H1 (cell line): ENCODE results near the gene LFNG. TPM values are rescaled to one million over a fixed set of nuclear protein-coding genes. Genes with fewer than 3 reads are reported as not detected.

Source experiments
- CTCF ChIA-PET: fragments of 300-600 bp; sonication (Branson Sonifier 250); formaldehyde crosslinking; loops from one replicate; lab custom pipeline; 2021; ENCODE audit not compliant: partially characterized antibody; lab: Charles Lee
- POLR2A ChIA-PET: fragments of 300-600 bp; sonication (Branson Sonifier 250); formaldehyde crosslinking; loops from one replicate; lab custom pipeline; 2021; ENCODE audit warnings: inconsistent platforms; ENCODE audit not compliant: partially characterized antibody; lab: Charles Lee
- DNase-seq, 2 experiments: peaks; one replicate each; pipeline versions ENCODE4 v3.0.0 to v3.0.0-alpha.2; 2010 to 2022; ENCODE audit warnings: low spot score in 2 of 2, low read depth in 1 of 2, mixed read lengths in 1 of 2
- FAIRE-seq: peaks from 2 replicates; lab custom pipeline; 2011; peaks lifted over from hg19 to GRCh38; lab: Jason Lieb, UNC
- H2AFZ ChIP-seq: 2 replicates; pipeline ENCODE4 v1.8.1; 2012; ENCODE audit warnings: low read length, inconsistent platforms
- H2AK5ac ChIP-seq: 2 replicates; pipeline ENCODE4 v1.6.1; 2013; ENCODE audit warnings: low read depth, low read length
- H2BK120ac ChIP-seq: replicated peaks from 2 replicates; pipeline ENCODE3; 2013; ENCODE audit warnings: low read depth, low read length, inconsistent platforms
- H2BK12ac ChIP-seq: 2 replicates; pipeline ENCODE4 v1.6.1; 2013; ENCODE audit warnings: low read depth, low read length
- H2BK15ac ChIP-seq: 2 replicates; pipeline ENCODE4 v1.6.1; 2013; ENCODE audit warnings: low read length
- H2BK20ac ChIP-seq: 2 replicates; pipeline ENCODE4 v1.6.1; 2013; ENCODE audit warnings: low read length
- H2BK5ac ChIP-seq: 2 replicates; pipeline ENCODE4 v1.6.1; 2013; ENCODE audit warnings: low read depth, low read length
- H3K14ac ChIP-seq: 2 replicates; pipeline ENCODE4 v1.6.1; 2013; ENCODE audit warnings: inconsistent platforms; ENCODE audit not compliant: insufficient read length
- H3K18ac ChIP-seq: 2 replicates; pipeline ENCODE4 v1.6.1; 2013; ENCODE audit warnings: low read length; ENCODE audit errors: extremely low read depth
- H3K23ac ChIP-seq: 2 replicates; pipeline ENCODE4 v1.6.1; 2013; ENCODE audit warnings: inconsistent platforms; ENCODE audit not compliant: insufficient read length
- H3K23me2 ChIP-seq: 2 replicates; pipeline ENCODE4 v1.6.1; 2013; ENCODE audit warnings: low read depth, low read length
- H3K27ac ChIP-seq: 2 replicates; pipeline ENCODE4 v1.6.1; 2011; ENCODE audit warnings: low read depth, low read length, inconsistent platforms
- H3K27me3 ChIP-seq, 4 experiments: replicated peaks in 1 of 4; 1 replicate in 1 of 4; 2 replicates in 3 of 4; pipeline versions ENCODE4 v1.6.1 to v1.8.1; 2011 to 2013; ENCODE audit warnings: low read length in 3 of 4, mild to moderate bottlenecking in 3 of 4, inconsistent platforms in 2 of 4, mixed read lengths in 2 of 4, moderate library complexity in 1 of 4; ENCODE audit not compliant: control insufficient read depth in 3 of 4, insufficient read depth in 3 of 4; ENCODE audit errors: extremely low read depth in 1 of 4
- H3K36me3 ChIP-seq, 4 experiments: 2 replicates each; pipeline versions ENCODE4 v1.6.1 to v1.8.1; 2011 to 2013; ENCODE audit warnings: mild to moderate bottlenecking in 4 of 4, low read length in 3 of 4, moderate library complexity in 2 of 4, control low read depth in 1 of 4, inconsistent platforms in 1 of 4; ENCODE audit not compliant: insufficient read depth in 4 of 4, control insufficient read depth in 2 of 4
- H3K4ac ChIP-seq: replicated peaks from 2 replicates; pipeline ENCODE3; 2013; ENCODE audit warnings: low read length, low read depth, mixed read lengths, inconsistent platforms; ENCODE audit not compliant: insufficient read length
- H3K4me1 ChIP-seq, 4 experiments: replicated peaks in 1 of 4; 1 replicate in 1 of 4; 2 replicates in 3 of 4; pipeline versions ENCODE4 v1.6.1 to v1.8.1; 2011 to 2013; ENCODE audit warnings: low read length in 3 of 4, inconsistent platforms in 2 of 4, mixed read lengths in 1 of 4; ENCODE audit not compliant: insufficient read depth in 4 of 4, control insufficient read depth in 3 of 4
- H3K4me2 ChIP-seq, 2 experiments: 2 replicates each; pipeline versions ENCODE4 v1.6.1 to v1.8.1; 2011 to 2013; ENCODE audit warnings: low read depth in 2 of 2, low read length in 2 of 2, control low read depth in 1 of 2, inconsistent platforms in 1 of 2, mild to moderate bottlenecking in 1 of 2; ENCODE audit not compliant: insufficient read depth in 1 of 2
- H3K4me3 ChIP-seq, 4 experiments: fragments of 200-600, 300-600 bp in 1 of 4; sonication (generic), shearing (Covaris generic), sonication (Bioruptor Twin) in 1 of 4; 2 replicates each; pipeline versions ENCODE4 v1.5.1 to v1.8.1; 2011 to 2016; ENCODE audit warnings: low read length in 4 of 4, low read depth in 3 of 4, control low read depth in 2 of 4, inconsistent platforms in 2 of 4, mild to moderate bottlenecking in 2 of 4, mixed read lengths in 1 of 4, moderate library complexity in 1 of 4; ENCODE audit not compliant: insufficient read depth in 2 of 4; ENCODE audit errors: extremely low read depth in 1 of 4
- H3K56ac ChIP-seq: replicated peaks from 2 replicates; pipeline ENCODE3; 2013; ENCODE audit warnings: low read depth, mild to moderate bottlenecking, mixed read lengths, low read length, inconsistent platforms; ENCODE audit not compliant: insufficient read length
- H3K79me1 ChIP-seq: 2 replicates; pipeline ENCODE4 v1.6.1; 2013; ENCODE audit warnings: low read depth, low read length, control low read depth
- H3K79me2 ChIP-seq, 2 experiments: 2 replicates each; pipeline versions ENCODE4 v1.6.1 to v1.8.1; 2012 to 2013; ENCODE audit warnings: low read length in 2 of 2, mild to moderate bottlenecking in 2 of 2, inconsistent platforms in 1 of 2; ENCODE audit not compliant: insufficient read depth in 2 of 2, control insufficient read depth in 1 of 2
- H3K9ac ChIP-seq, 4 experiments: replicated peaks in 1 of 4; 1 replicate in 1 of 4; 2 replicates in 3 of 4; pipeline versions ENCODE4 v1.6.1 to v1.8.1; 2011 to 2013; ENCODE audit warnings: low read depth in 3 of 4, low read length in 3 of 4, control low read depth in 2 of 4, mild to moderate bottlenecking in 2 of 4, moderate library complexity in 2 of 4, inconsistent platforms in 1 of 4; ENCODE audit errors: extremely low read depth in 1 of 4
- H3K9me3 ChIP-seq, 2 experiments: 2 replicates each; pipeline versions ENCODE4 v1.6.1 to v1.8.1; 2012 to 2013; ENCODE audit warnings: mild to moderate bottlenecking in 2 of 2, moderate library complexity in 2 of 2, control low read depth in 1 of 2, inconsistent platforms in 1 of 2, low read depth in 1 of 2, low read length in 1 of 2, mixed read lengths in 1 of 2; ENCODE audit not compliant: insufficient read depth in 2 of 2
- H4K20me1 ChIP-seq, 2 experiments: replicated peaks in 1 of 2; 2 replicates each; pipeline versions ENCODE3 to v1.8.1; 2011 to 2013; ENCODE audit warnings: inconsistent platforms in 2 of 2, low read length in 2 of 2, mild to moderate bottlenecking in 1 of 2; ENCODE audit not compliant: insufficient read depth in 2 of 2, control insufficient read depth in 1 of 2
- H4K5ac ChIP-seq: 2 replicates; pipeline ENCODE4 v1.6.1; 2013; ENCODE audit warnings: low read length, low read depth, mixed read lengths, inconsistent platforms; ENCODE audit not compliant: insufficient read length
- H4K8ac ChIP-seq: 2 replicates; pipeline ENCODE4 v1.8.0; 2013; ENCODE audit warnings: mild to moderate bottlenecking, moderate library complexity, low read length, inconsistent platforms; ENCODE audit not compliant: insufficient read depth; ENCODE audit errors: extremely low read depth
- H4K91ac ChIP-seq: replicated peaks from 2 replicates; pipeline ENCODE3; 2013; ENCODE audit warnings: low read length, mixed read lengths, inconsistent platforms; ENCODE audit not compliant: insufficient read length
- ATF2 ChIP-seq: IDR thresholded peaks from 2 replicates; pipeline ENCODE4 v1.6.1; 2012; ENCODE audit warnings: low read length, inconsistent platforms
- TCF12 ChIP-seq: IDR thresholded peaks from 2 replicates; pipeline ENCODE4 v1.6.1; 2011; ENCODE audit warnings: low read depth, mild to moderate bottlenecking, low read length
- WGBS, 2 experiments: shearing (Covaris generic) in 1 of 2; methylation state at CpG; one replicate each; pipeline versions ENCODE4 v1.1.6 to v1.1.7; 2013 to 2015; ENCODE audit warnings: low lambda C conversion rate in 2 of 2, mixed read lengths in 2 of 2, inconsistent platforms in 1 of 2, low coverage in 1 of 2, missing lambda C conversion rate in 1 of 2; ENCODE audit not compliant: insufficient replicate concordance in 2 of 2, insufficient coverage in 1 of 2, insufficient read length in 1 of 2; ENCODE audit errors: extremely low coverage in 1 of 2, missing lambda C conversion rate in 1 of 2; 5-methylcytosine and 5-hydroxymethylcytosine counted together
- polyA plus RNA-seq, 7 experiments: library from polyadenylated mRNA; depleted of rRNA in 3 of 7; stranded (reverse) in 5 of 7; unstranded in 2 of 7; fragments of >200 nt in 5 of 7; fragments of 200-250 nt in 2 of 7; gene quantifications; 1 replicate in 5 of 7; 2 replicates in 1 of 7; 4 replicates in 1 of 7; pipeline versions ENCODE4 v1.2.1 to v1.2.3, GENCODE V29; 2011 to 2013; ENCODE audit warnings: missing spikeins in 2 of 7, mixed read lengths in 2 of 7
- total RNA-seq: library from RNA; stranded (reverse); fragmentation: NEBNext Ultra II Directional; extraction: Animal tissue kit (Norgen Biotek cat#: 25700); gene quantifications from 2 replicates; pipeline ENCODE4 v1.2.1, GENCODE V29; 2021

Gene LFNG
- total and polyA plus RNA-seq, 2 of the 8 experiments (the other 6 are each of a cell fraction or from before 2014, with no cell fraction given): 31.6 to 35.6 TPM

GRCh38 chr7:2564970-2565540 is 45.5 kb downstream of the LFNG start:
- TF ChIP-seq ATF2 (no peak), TCF12 (no peak)
- Histone ChIP-seq H3K56ac (no peak overlapping the region), H3K9me3 (no peaks in the 10 kb centered on the region), H4K20me1 (peaks cover 0 to 4% of the 10 kb centered on the region in 2 experiments), H3K79me1 (peaks cover 4% of the 10 kb centered on the region), H4K8ac (no peak overlapping the region), H2BK20ac (no peak overlapping the region), H3K14ac (no peak overlapping the region), H2AFZ (no peak overlapping the region), H2BK120ac (no peak overlapping the region), H2BK15ac (no peak overlapping the region), H3K27me3 (no peaks in the 10 kb centered on the region), H3K18ac (no peak overlapping the region), H3K36me3 (no peaks in the 10 kb centered on the region), H4K5ac (no peak overlapping the region), H3K4me2 (no peak overlapping the region), H3K23me2 (no peaks in the 10 kb centered on the region; the same call in 1 of the 2 replicates), H2BK5ac (peak overlapping the region; percentile 84; the same call in 1 of the 2 replicates), H2BK12ac (peak overlapping the region; percentile 5; the same call in 1 of the 2 replicates), H2AK5ac (peak overlapping the region; percentile 77; the same call in 1 of the 2 replicates), H3K9ac (peak overlapping the region in 1 of 4 experiments; percentile 22; a peak in 1 of 7 replicates), H3K79me2 (no peaks in the 10 kb centered on the region), H3K4me1 (peaks cover 0 to 6% (median under 1%) of the 10 kb centered on the region in 4 experiments; a peak in 4 of 7 replicates), H3K4ac (no peak overlapping the region), H3K23ac (no peak overlapping the region), H3K4me3 (no peak overlapping the region), H3K27ac (no peak overlapping the region), H4K91ac (no peak overlapping the region)
- WGBS, 2 experiments: 91% methylated on average over 12 of the region's 12 CpGs; no CpG with 5 or more reads in 1 of the 2 experiments
- ChIA-PET POLR2A (no interaction called here), CTCF (interaction anchor here (0.5 to 1.3 kb wide), 3 partner anchors 96 to 1258 kb away, joined by 3 to 4 read pairs (median 4); no protein-coding TSS in a partner anchor)
- FAIRE-seq (no peak), DNase-seq (no peak)
